Endothelial cell (in vitro differentiated cells): ENCODE data around the gene DEK. TPM values are rescaled to one million over a fixed set of nuclear protein-coding genes. Genes with fewer than 3 reads are reported as not detected.
A peak's percentile ranks its signal among the peaks of the same experiment; 100 is the strongest.
"Not testable (repeated sequence)": the region's sequence is repeated elsewhere in the genome, so short reads cannot be mapped to it uniquely, and the experiment has no call there.

ENCODE experiments used
- DNase-seq: peaks from one replicate; pipeline ENCODE4 v3.0.0; 2021; ENCODE audit warnings: low spot score
- H3K27ac Mint-ChIP-seq: one replicate; pipeline ENCODE4 v1.8.0; 2021; ENCODE audit warnings: mixed read lengths, inconsistent platforms; ENCODE audit not compliant: unreplicated experiment
- H3K27me3 Mint-ChIP-seq: one replicate; pipeline ENCODE4 v1.8.0; 2021; ENCODE audit warnings: mild to moderate bottlenecking, moderate library complexity, mixed read lengths, inconsistent platforms; ENCODE audit not compliant: unreplicated experiment
- H3K36me3 Mint-ChIP-seq: one replicate; pipeline ENCODE4 v1.8.0; 2021; ENCODE audit warnings: mild to moderate bottlenecking, low read depth, mixed read lengths, inconsistent platforms; ENCODE audit not compliant: unreplicated experiment
- H3K4me1 Mint-ChIP-seq: one replicate; pipeline ENCODE4 v1.8.0; 2021; ENCODE audit warnings: mild to moderate bottlenecking, mixed read lengths, inconsistent platforms; ENCODE audit not compliant: unreplicated experiment
- H3K4me3 Mint-ChIP-seq: one replicate; pipeline ENCODE4 v1.8.0; 2021; ENCODE audit warnings: mild to moderate bottlenecking, mixed read lengths, inconsistent platforms; ENCODE audit not compliant: unreplicated experiment
- H3K9me3 Mint-ChIP-seq: one replicate; pipeline ENCODE4 v1.8.0; 2021; ENCODE audit warnings: mixed read lengths, inconsistent platforms; ENCODE audit not compliant: unreplicated experiment
- CTCF ChIP-seq: fragments of 200-600 bp; sonication (generic); IDR thresholded peaks from one replicate; pipeline ENCODE4 v1.5.0; 2021; ENCODE audit warnings: antibody characterized with exemption; ENCODE audit not compliant: unreplicated experiment
- total RNA-seq: library from RNA; stranded (reverse); fragmentation: NEBNext Ultra II Directional; extraction: Animal tissue kit (Norgen Biotek cat#: 25700); gene quantifications from one replicate; pipeline ENCODE4 v1.2.1, GENCODE V29; 2021; ENCODE audit not compliant: unreplicated experiment

Gene DEK
- total RNA-seq, 1 donor from 2014 or later = 61.2 TPM

- H3K9me3 Mint-ChIP-seq = no peaks in the 10 kb centered on the region
- no peak for TF ChIP-seq CTCF
Measured at GRCh38 chr6:18213439-18213838, 50.9 kb downstream of the DEK start.

DNA sequence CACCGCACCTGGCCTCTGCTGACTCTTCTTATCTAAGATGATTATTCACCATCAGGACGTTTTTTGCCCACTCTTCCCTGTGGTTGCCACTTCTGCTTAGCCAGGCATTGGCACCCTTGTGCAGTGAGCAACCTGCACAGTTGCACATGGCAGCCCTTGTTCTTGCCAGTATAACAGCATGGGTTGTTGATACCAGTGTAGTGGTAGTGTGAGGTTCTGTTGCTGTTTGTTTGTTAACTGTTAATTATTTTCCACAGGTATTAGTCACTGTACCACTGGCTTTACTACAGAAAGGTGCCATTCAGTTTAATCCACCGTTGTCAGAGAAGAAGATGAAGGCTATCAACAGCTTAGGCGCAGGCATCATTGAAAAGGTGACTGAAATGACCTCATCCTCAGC, 52.1 kb downstream of the DEK start:
- no peak for DNase-seq
- H3K4me1 Mint-ChIP-seq = peaks cover 14% of the 10 kb centered on the region
- H3K4me3 Mint-ChIP-seq = no peak overlapping the region
- H3K27ac Mint-ChIP-seq = peak overlapping the region; percentile 18
- H3K27me3 Mint-ChIP-seq = no peaks in the 10 kb centered on the region
- H3K36me3 Mint-ChIP-seq = peaks cover 52% of the 10 kb centered on the region
- TF ChIP-seq CTCF = no peak
- no peaks in the 10 kb centered on the region for H3K9me3 Mint-ChIP-seq

More at GRCh38 chr6:18213439-18213838, 50.9 kb downstream of the DEK start:
- Mint-ChIP-seq H3K27me3 (no peaks in the 10 kb centered on the region), H3K27ac (no peak overlapping the region), H3K36me3 (peaks cover 52% of the 10 kb centered on the region), H3K4me3 (no peak overlapping the region), H3K4me1 (peaks cover 14% of the 10 kb centered on the region)
- no peak for DNase-seq

- Mint-ChIP-seq H3K9me3 (no peaks in the 10 kb centered on the region), H3K27me3 (no peaks in the 10 kb centered on the region), H3K4me1 (peaks cover 14% of the 10 kb centered on the region), H3K36me3 (peaks cover 44% of the 10 kb centered on the region), H3K27ac (no peak overlapping the region), H3K4me3 (no peak overlapping the region)
- no peak for TF ChIP-seq CTCF
- no peak for DNase-seq
Measured at GRCh38 chr6:18211338-18211737, 53.0 kb downstream of the DEK start.

DNA sequence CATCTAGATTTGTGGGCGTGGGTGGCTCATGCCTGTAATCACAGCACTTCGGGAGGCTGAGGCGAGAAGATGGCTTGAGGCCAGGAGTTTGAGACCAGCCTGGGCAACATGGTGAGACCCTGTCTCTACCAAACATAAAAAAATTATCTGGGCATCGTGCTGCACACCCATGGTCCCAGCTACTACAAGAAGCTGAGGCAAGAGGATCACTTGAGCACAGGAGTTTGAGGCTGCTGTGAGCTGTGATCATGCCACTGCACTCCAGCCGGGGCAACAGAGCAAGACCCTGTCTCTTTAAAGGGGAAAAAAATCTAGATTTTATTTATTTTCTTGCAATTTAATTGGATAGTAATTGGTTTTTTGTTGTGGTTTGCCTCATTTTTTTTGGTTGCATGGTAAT, 53.6 kb downstream of the DEK start:
- peaks cover 13% of the 10 kb centered on the region for H3K4me1 Mint-ChIP-seq
- no peak overlapping the region for H3K4me3 Mint-ChIP-seq
- H3K27ac Mint-ChIP-seq = no peak overlapping the region
- TF ChIP-seq CTCF = no peak
- no peak for DNase-seq
- H3K9me3 Mint-ChIP-seq = no peaks in the 10 kb centered on the region
- no peaks in the 10 kb centered on the region for H3K27me3 Mint-ChIP-seq
- peaks cover 40% of the 10 kb centered on the region for H3K36me3 Mint-ChIP-seq

DNA sequence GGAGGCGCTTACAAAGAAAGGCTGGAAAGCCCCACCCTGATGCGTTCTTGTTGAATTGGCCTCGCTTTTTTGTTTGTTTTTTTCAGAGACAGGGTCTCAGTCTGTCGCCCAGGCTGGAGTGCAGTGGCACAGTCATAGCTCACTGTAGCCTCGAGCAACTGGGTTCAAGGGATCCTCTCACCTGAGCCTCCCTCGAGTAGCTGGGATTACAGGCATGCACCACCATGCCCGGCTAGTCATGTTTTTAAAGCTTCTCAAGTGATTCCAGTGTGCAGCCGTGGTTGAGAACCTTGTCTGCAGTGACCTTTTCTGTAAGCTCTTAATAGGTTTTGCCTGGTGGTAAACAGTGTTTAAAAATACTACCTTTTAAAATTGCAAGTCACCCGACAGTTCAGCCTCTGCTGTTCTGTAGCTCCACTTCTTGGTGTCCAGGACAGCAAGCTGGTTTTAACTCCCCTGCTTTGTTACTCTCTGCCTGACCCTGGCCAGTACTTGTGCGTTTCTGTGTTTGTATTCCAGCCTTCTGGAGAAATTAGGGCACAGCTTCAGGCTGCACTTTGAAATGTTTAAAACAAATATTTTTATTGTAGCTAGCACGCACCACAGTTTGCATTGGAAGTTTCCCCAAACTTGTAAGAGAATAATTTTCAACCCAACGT, 54.7 kb downstream of the DEK start:
- Mint-ChIP-seq H3K4me3 (no peak overlapping the region), H3K4me1 (peaks cover 6% of the 10 kb centered on the region), H3K27me3 (no peaks in the 10 kb centered on the region), H3K27ac (no peak overlapping the region), H3K36me3 (peaks cover 35% of the 10 kb centered on the region), H3K9me3 (no peaks in the 10 kb centered on the region)
- TF ChIP-seq CTCF = no peak
- no peak for DNase-seq

DNA sequence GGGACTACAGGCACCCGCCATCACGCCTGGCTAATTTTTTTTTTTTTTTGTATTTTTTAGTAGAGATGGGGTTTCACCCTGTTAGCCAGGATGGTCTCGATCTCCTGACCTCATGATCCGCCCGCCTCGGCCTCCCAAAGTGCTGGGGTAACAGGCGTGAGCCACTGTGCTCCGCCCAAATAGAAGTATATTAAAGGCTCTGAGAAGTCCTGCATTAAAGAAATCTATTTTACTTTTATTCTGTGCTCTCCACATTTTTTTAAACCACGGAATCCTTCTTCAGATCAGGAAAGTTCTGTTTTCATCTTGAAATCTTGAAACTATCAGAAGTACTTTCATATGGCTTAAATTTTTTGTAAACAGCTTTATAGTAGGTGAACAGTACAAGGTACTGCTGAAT, 55.6 kb downstream of the DEK start:
- H3K27ac Mint-ChIP-seq, H3K9me3 Mint-ChIP-seq, DNase-seq, H3K27me3 Mint-ChIP-seq, H3K4me3 Mint-ChIP-seq, H3K4me1 Mint-ChIP-seq: not testable (repeated sequence)
- peaks cover 27% of the 10 kb centered on the region for H3K36me3 Mint-ChIP-seq
